HepG2 (cell line): ENCODE data around the gene CNBD2. TPM values are rescaled to one million over a fixed set of nuclear protein-coding genes. Genes with fewer than 3 reads are reported as not detected.

Experiments
- BCL6 ChIP-seq: IDR thresholded peaks from 2 replicates; pipeline ENCODE4 v1.6.1; 2016; ENCODE audit warnings: missing genetic modification reagents, missing compliant biosample characterization
- CERS6 ChIP-seq: sonication (generic); formaldehyde crosslinking; IDR thresholded peaks from 2 replicates; pipeline ENCODE4 v1.5.0; 2020; ENCODE audit warnings: missing genetic modification reagents
- CREBL2 ChIP-seq: sonication (generic); formaldehyde crosslinking; IDR thresholded peaks from 2 replicates; pipeline ENCODE4 v1.8.1; 2023; ENCODE audit warnings: missing genetic modification reagents, mild to moderate bottlenecking, borderline replicate concordance
- FOSL1 ChIP-seq: sonication (generic); formaldehyde crosslinking; IDR thresholded peaks from 2 replicates; pipeline ENCODE4 v1.9.0; 2021; ENCODE audit warnings: missing genetic modification reagents, borderline replicate concordance
- GLMP ChIP-seq: sonication (generic); formaldehyde crosslinking; IDR thresholded peaks from 2 replicates; pipeline ENCODE4 v1.9.0; 2021; ENCODE audit warnings: missing genetic modification reagents, mild to moderate bottlenecking, borderline replicate concordance
- HMGA1 ChIP-seq: sonication (generic); formaldehyde crosslinking; conservative IDR thresholded peaks from 2 replicates; pipeline ENCODE4 v1.4.0; 2020; ENCODE audit warnings: missing genetic modification reagents
- LBX2 ChIP-seq: sonication (generic); formaldehyde crosslinking; IDR thresholded peaks from 2 replicates; pipeline ENCODE4 v1.5.0; 2020; ENCODE audit warnings: missing genetic modification reagents, mild to moderate bottlenecking, borderline replicate concordance
- MLLT10 ChIP-seq: sonication (generic); formaldehyde crosslinking; IDR thresholded peaks from 2 replicates; pipeline ENCODE4 v1.4.0; 2020; ENCODE audit warnings: missing genetic modification reagents
- MTF1 ChIP-seq: sonication (generic); formaldehyde crosslinking; IDR thresholded peaks from 2 replicates; pipeline ENCODE4 v1.5.0; 2020; ENCODE audit warnings: missing genetic modification reagents
- NFAT5 ChIP-seq: sonication (generic); formaldehyde crosslinking; IDR thresholded peaks from 2 replicates; pipeline ENCODE4 v1.4.0; 2020; ENCODE audit warnings: missing genetic modification reagents
- RFXAP ChIP-seq: sonication (generic); formaldehyde crosslinking; IDR thresholded peaks from 2 replicates; pipeline ENCODE4 v1.4.0; 2020; ENCODE audit warnings: missing genetic modification reagents, borderline replicate concordance
- TAF15 ChIP-seq: fragments of 200-400 bp; formaldehyde crosslinking; IDR thresholded peaks from one replicate; pipeline ENCODE4 v1.6.1; 2018; ENCODE audit warnings: mild to moderate bottlenecking, low read depth, low read length; ENCODE audit not compliant: poor library complexity, severe bottlenecking
- TCF7 ChIP-seq: sonication (generic); IDR thresholded peaks from 2 replicates; pipeline ENCODE4 v1.6.1; 2016; ENCODE audit warnings: antibody characterized with exemption, low read depth
- ZFAT ChIP-seq: sonication (generic); formaldehyde crosslinking; conservative IDR thresholded peaks from 2 replicates; pipeline ENCODE4 v1.8.1; 2023; ENCODE audit warnings: missing genetic modification reagents, inconsistent platforms
- ZNF598 ChIP-seq: sonication (generic); formaldehyde crosslinking; IDR thresholded peaks from 2 replicates; pipeline ENCODE4 v1.5.1; 2020; ENCODE audit warnings: mild to moderate bottlenecking, missing genetic modification reagents, borderline replicate concordance
- ZNF616 ChIP-seq: sonication (generic); formaldehyde crosslinking; IDR thresholded peaks from 2 replicates; pipeline ENCODE4 v1.5.0; 2020; ENCODE audit warnings: low read depth, mild to moderate bottlenecking, missing genetic modification reagents
- ZNF724P ChIP-seq: sonication (generic); formaldehyde crosslinking; IDR thresholded peaks from 2 replicates; pipeline ENCODE4 v1.8.0; 2022; ENCODE audit warnings: missing genetic modification reagents, borderline replicate concordance
- ZNF879 ChIP-seq: sonication (generic); formaldehyde crosslinking; IDR thresholded peaks from 2 replicates; pipeline ENCODE4 v1.8.1; 2023; ENCODE audit warnings: missing genetic modification reagents
- polyA plus RNA-seq, 8 experiments: library from polyadenylated mRNA; depleted of rRNA in 3 of 8; stranded (reverse) in 7 of 8; unstranded in 1 of 8; fragments of >200 nt; fragmentation: Illumina TruSeq in 4 of 8; extraction: Trizol in 4 of 8; gene quantifications; 2 replicates each; pipeline versions ENCODE4 v1.2.1 to v1.2.3, GENCODE V29; 2011 to 2016; ENCODE audit warnings: low read depth in 4 of 8, missing spikeins in 1 of 8, mixed read lengths in 1 of 8; ENCODE audit not compliant: insufficient read depth in 1 of 8
- total RNA-seq, 5 experiments: library from RNA; depleted of rRNA; stranded (reverse); fragments of >200 nt; fragmentation: Illumina TruSeq; extraction: Trizol; gene quantifications; 2 replicates each; pipeline ENCODE4 v1.2.3, GENCODE V29; 2016; ENCODE audit warnings: low read depth in 1 of 5

Gene CNBD2
- total and polyA plus RNA-seq, 2 of the 13 experiments (the other 11 are each of a cell fraction or from before 2014, with no cell fraction given), result 12.4 to 22.8 TPM

- peak; percentile 52; the same call in 1 of the 2 replicates for TF ChIP-seq NFAT5 (CRISPR knock-in tag)
- TF ChIP-seq HMGA1 (CRISPR knock-in tag), result no peak
- peak; percentile 54 for TF ChIP-seq CERS6
- peak; percentile 37; the same call in 1 of the 2 replicates for TF ChIP-seq FOSL1 (CRISPR knock-in tag)
- peak; percentile 68; the same call in 1 of the 2 replicates for TF ChIP-seq ZNF598 (CRISPR knock-in tag)
- no peak for TF ChIP-seq RFXAP (CRISPR knock-in tag)
- no peak for TF ChIP-seq TCF7
- TF ChIP-seq CREBL2, result peak; percentile 86
- peak; percentile 38; the same call in 1 of the 2 replicates for TF ChIP-seq ZNF616
- TF ChIP-seq GLMP (CRISPR knock-in tag), result 0 out of 2 replicates have a peak, but pooled peaks have one; percentile 19
- TF ChIP-seq MTF1 (CRISPR knock-in tag), result peak; percentile 73; the same call in 1 of the 2 replicates
- peak; percentile 20 for TF ChIP-seq TAF15
- peak; percentile 60; the same call in 1 of the 2 replicates for TF ChIP-seq ZFAT (CRISPR knock-in tag)
- no peak; the same call in 1 of the 2 replicates for TF ChIP-seq BCL6 (CRISPR knock-in tag)
- TF ChIP-seq ZNF879 (CRISPR knock-in tag), result peak; percentile 25; the same call in 1 of the 2 replicates
- TF ChIP-seq LBX2 (CRISPR knock-in tag), result peak; percentile 61; the same call in 1 of the 2 replicates
- TF ChIP-seq MLLT10 (CRISPR knock-in tag), result 0 out of 2 replicates have a peak, but pooled peaks have one; percentile 42
- 0 out of 2 replicates have a peak, but pooled peaks have one; percentile 92 for TF ChIP-seq ZNF724P (CRISPR knock-in tag)
Observed at GRCh38 chr20:35953387-35954199, 14.8 kb upstream of the CNBD2 start (continued).
